HepG2 (cell line): ENCODE results near the gene MTCP1. TPM values are rescaled to one million over a fixed set of nuclear protein-coding genes. Genes with fewer than 3 reads are reported as not detected.

Experiments
- ATAC-seq: fragments of 200-7000 bp; cut with Tn5 transposase; 3 replicates; pipeline ENCODE4 v1.9.1; 2020; ENCODE audit warnings: mild to moderate bottlenecking, moderate library complexity
- BruUV-seq: library from RNA; stranded (reverse); fragments of 400-500 nt; replicated peaks from 2 replicates; lab custom pipeline; 2021; lab: Mats Ljungman, UMichigan
- CTCF ChIA-PET: fragments of 300-600 bp; formaldehyde crosslinking; extraction: SDS; loops from one replicate; lab custom pipeline; 2021; ENCODE audit warnings: low total read pairs, inconsistent platforms, low intra/inter-chr PET ratio; lab: Yijun Ruan, JAX
- POLR2A ChIA-PET: fragments of 350-600 bp; sonication (Branson Sonifier 250); formaldehyde crosslinking; loops from one replicate; lab custom pipeline; 2020; ENCODE audit warnings: antibody characterized with exemption, inconsistent platforms; lab: Yijun Ruan, JAX
- DNase-seq: peaks from one replicate; pipeline ENCODE4 v3.0.0-alpha.2; 2015; ENCODE audit warnings: low spot score
- FAIRE-seq: peaks from 3 replicates; lab custom pipeline; 2011; peaks lifted over from hg19 to GRCh38; lab: Jason Lieb, UNC
- H2AFZ ChIP-seq: one replicate; pipeline ENCODE4 v1.6.1; 2011; ENCODE audit warnings: low read length, inconsistent platforms
- H3K27ac ChIP-seq: fragments of 300-600 bp; 3 replicates; pipeline ENCODE4 v1.8.0; 2011; ENCODE audit warnings: mixed run types, mild to moderate bottlenecking, mixed read lengths, low read length, inconsistent platforms; ENCODE audit not compliant: insufficient read depth; ENCODE audit errors: extremely low read length
- H3K27me3 ChIP-seq, 2 experiments: fragments of 200-600 bp in 1 of 2; 2 replicates in 1 of 2; 3 replicates in 1 of 2; pipeline versions ENCODE4 v1.6.0 to v1.8.0; 2011; ENCODE audit warnings: low read length in 2 of 2, mild to moderate bottlenecking in 2 of 2, moderate library complexity in 2 of 2, inconsistent platforms in 1 of 2; ENCODE audit not compliant: insufficient read depth in 2 of 2, control insufficient read depth in 1 of 2
- H3K36me3 ChIP-seq, 2 experiments: fragments of 200-600 bp in 1 of 2; replicated peaks in 1 of 2; 2 replicates in 1 of 2; 3 replicates in 1 of 2; pipeline versions ENCODE4 v1.5.1 to v1.8.0; 2011; ENCODE audit warnings: low read length in 2 of 2, inconsistent platforms in 1 of 2; ENCODE audit not compliant: insufficient read depth in 2 of 2, control insufficient read depth in 1 of 2
- H3K4me1 ChIP-seq: 2 replicates; pipeline ENCODE4 v1.5.1; 2012; ENCODE audit warnings: low read length, inconsistent platforms; ENCODE audit not compliant: insufficient read depth
- H3K4me2 ChIP-seq: 2 replicates; pipeline ENCODE4 v1.6.0; 2011; ENCODE audit warnings: low read depth, low read length, inconsistent platforms
- H3K4me3 ChIP-seq, 3 experiments: fragments of 200-600 bp in 1 of 3; sonication (generic), shearing (Covaris generic) in 1 of 3; replicated peaks in 1 of 3; 2 replicates each; pipeline ENCODE4 v1.5.1; 2011 to 2016; ENCODE audit warnings: low read length in 3 of 3, inconsistent platforms in 2 of 3, low read depth in 2 of 3, mild to moderate bottlenecking in 2 of 3, control low read depth in 1 of 3, mixed read lengths in 1 of 3; ENCODE audit not compliant: insufficient read depth in 1 of 3
- H3K79me2 ChIP-seq: one replicate; pipeline ENCODE4 v1.6.1; 2011; ENCODE audit warnings: low read length, inconsistent platforms; ENCODE audit not compliant: insufficient read depth
- H3K9ac ChIP-seq: 2 replicates; pipeline ENCODE4 v1.6.0; 2011; ENCODE audit warnings: mild to moderate bottlenecking, low read depth, low read length, inconsistent platforms; ENCODE audit not compliant: insufficient read depth
- H3K9me3 ChIP-seq: 2 replicates; pipeline ENCODE4 v1.5.1; 2012; ENCODE audit warnings: mild to moderate bottlenecking, low read length
- H4K20me1 ChIP-seq: 2 replicates; pipeline ENCODE4 v1.6.0; 2011; ENCODE audit warnings: inconsistent platforms, mild to moderate bottlenecking, low read length, moderate library complexity; ENCODE audit not compliant: insufficient read depth
- CBX1 ChIP-seq: IDR thresholded peaks from one replicate; pipeline ENCODE4 v1.6.1; 2016; ENCODE audit warnings: antibody characterized with exemption, low read depth
- GATAD2A ChIP-seq: IDR thresholded peaks from 2 replicates; pipeline ENCODE4 v1.6.1; 2016
- GLI4 ChIP-seq: sonication (generic); formaldehyde crosslinking; IDR thresholded peaks from 2 replicates; pipeline ENCODE4 v1.5.1; 2020; ENCODE audit warnings: missing genetic modification reagents, mild to moderate bottlenecking, moderate library complexity, borderline replicate concordance
- NCOA5 ChIP-seq: sonication (generic); formaldehyde crosslinking; IDR thresholded peaks from 2 replicates; pipeline ENCODE4 v1.4.0; 2020; ENCODE audit warnings: missing genetic modification reagents
- POGZ ChIP-seq: sonication (generic); formaldehyde crosslinking; IDR thresholded peaks from 2 replicates; pipeline ENCODE4 v1.4.0; 2020; ENCODE audit warnings: mild to moderate bottlenecking, missing genetic modification reagents
- RBM22 ChIP-seq: fragments of 200-400 bp; formaldehyde crosslinking; optimal IDR thresholded peaks from 2 replicates; pipeline ENCODE3; 2017; ENCODE audit warnings: mild to moderate bottlenecking, low read length, moderate library complexity
- SALL2 ChIP-seq: sonication (generic); formaldehyde crosslinking; IDR thresholded peaks from 2 replicates; pipeline ENCODE4 v1.8.1; 2023; ENCODE audit warnings: mild to moderate bottlenecking, missing genetic modification reagents, inconsistent platforms
- TGIF2 ChIP-seq: IDR thresholded peaks from 2 replicates; pipeline ENCODE4 v1.6.1; 2016; ENCODE audit warnings: control low read depth, missing compliant biosample characterization
- THYN1 ChIP-seq: sonication (generic); formaldehyde crosslinking; IDR thresholded peaks from 2 replicates; pipeline ENCODE4 v1.8.1; 2023; ENCODE audit warnings: low read depth, mild to moderate bottlenecking, moderate library complexity, missing genetic modification reagents, borderline replicate concordance
- TSC22D2 ChIP-seq: sonication (generic); formaldehyde crosslinking; IDR thresholded peaks from 2 replicates; pipeline ENCODE4 v1.5.1; 2020; ENCODE audit warnings: missing genetic modification reagents, mild to moderate bottlenecking, borderline replicate concordance
- ZNF547 ChIP-seq: sonication (generic); formaldehyde crosslinking; IDR thresholded peaks from 2 replicates; pipeline ENCODE4 v1.5.1; 2020; ENCODE audit warnings: mild to moderate bottlenecking, missing genetic modification reagents
- ZNF713 ChIP-seq: sonication (generic); formaldehyde crosslinking; IDR thresholded peaks from 2 replicates; pipeline ENCODE4 v1.4.0; 2020; ENCODE audit warnings: mild to moderate bottlenecking, missing genetic modification reagents
- ZNF746 ChIP-seq: sonication (generic); formaldehyde crosslinking; IDR thresholded peaks from 2 replicates; pipeline ENCODE4 v1.8.0; 2022; ENCODE audit warnings: mild to moderate bottlenecking, missing genetic modification reagents
- WGBS: methylation state at CpG from one replicate; pipeline ENCODE4 v1.1.6; 2017; ENCODE audit warnings: low lambda C conversion rate; 5-methylcytosine and 5-hydroxymethylcytosine counted together
- in situ Hi-C: cut with HindIII; loops from 2 replicates; pipeline ENCODE4 v1.10.0; 2017; ENCODE audit warnings: low pct_unique_long_range_greater_than_20kb; ENCODE audit not compliant: extremely low pct_ligation_motif_present
- intact Hi-C: fragments of 100-400 bp; cut with micrococcal nuclease; formaldehyde crosslinking; loops from one replicate; pipeline ENCODE4 v1.10.0; 2022; ENCODE audit not compliant: unreplicated experiment
- polyA plus RNA-seq, 8 experiments: library from polyadenylated mRNA; depleted of rRNA in 3 of 8; stranded (reverse) in 7 of 8; unstranded in 1 of 8; fragments of >200 nt; fragmentation: Illumina TruSeq in 4 of 8; extraction: Trizol in 4 of 8; gene quantifications; 2 replicates each; pipeline versions ENCODE4 v1.2.1 to v1.2.3, GENCODE V29; 2011 to 2016; ENCODE audit warnings: low read depth in 4 of 8, missing spikeins in 1 of 8, mixed read lengths in 1 of 8; ENCODE audit not compliant: insufficient read depth in 1 of 8
- total RNA-seq, 5 experiments: library from RNA; depleted of rRNA; stranded (reverse); fragments of >200 nt; fragmentation: Illumina TruSeq; extraction: Trizol; gene quantifications; 2 replicates each; pipeline ENCODE4 v1.2.3, GENCODE V29; 2016; ENCODE audit warnings: low read depth in 1 of 5
- TF ChIP-seq, protein P1 (sequence below): sonication (generic); formaldehyde crosslinking; IDR thresholded peaks from 2 replicates; pipeline ENCODE4 v1.4.0; 2020; ENCODE audit warnings: missing genetic modification reagents, borderline replicate concordance
- TF ChIP-seq, protein P2 (sequence below): sonication (generic); formaldehyde crosslinking; IDR thresholded peaks from 2 replicates; pipeline ENCODE4 v1.5.0; 2020; ENCODE audit warnings: mild to moderate bottlenecking, missing genetic modification reagents, moderate library complexity

The MTCP1 gene
- total and polyA plus RNA-seq, 2 of the 13 experiments (the other 11 are each of a cell fraction or from before 2014, with no cell fraction given), result 5.1 to 18.9 TPM

DNA sequence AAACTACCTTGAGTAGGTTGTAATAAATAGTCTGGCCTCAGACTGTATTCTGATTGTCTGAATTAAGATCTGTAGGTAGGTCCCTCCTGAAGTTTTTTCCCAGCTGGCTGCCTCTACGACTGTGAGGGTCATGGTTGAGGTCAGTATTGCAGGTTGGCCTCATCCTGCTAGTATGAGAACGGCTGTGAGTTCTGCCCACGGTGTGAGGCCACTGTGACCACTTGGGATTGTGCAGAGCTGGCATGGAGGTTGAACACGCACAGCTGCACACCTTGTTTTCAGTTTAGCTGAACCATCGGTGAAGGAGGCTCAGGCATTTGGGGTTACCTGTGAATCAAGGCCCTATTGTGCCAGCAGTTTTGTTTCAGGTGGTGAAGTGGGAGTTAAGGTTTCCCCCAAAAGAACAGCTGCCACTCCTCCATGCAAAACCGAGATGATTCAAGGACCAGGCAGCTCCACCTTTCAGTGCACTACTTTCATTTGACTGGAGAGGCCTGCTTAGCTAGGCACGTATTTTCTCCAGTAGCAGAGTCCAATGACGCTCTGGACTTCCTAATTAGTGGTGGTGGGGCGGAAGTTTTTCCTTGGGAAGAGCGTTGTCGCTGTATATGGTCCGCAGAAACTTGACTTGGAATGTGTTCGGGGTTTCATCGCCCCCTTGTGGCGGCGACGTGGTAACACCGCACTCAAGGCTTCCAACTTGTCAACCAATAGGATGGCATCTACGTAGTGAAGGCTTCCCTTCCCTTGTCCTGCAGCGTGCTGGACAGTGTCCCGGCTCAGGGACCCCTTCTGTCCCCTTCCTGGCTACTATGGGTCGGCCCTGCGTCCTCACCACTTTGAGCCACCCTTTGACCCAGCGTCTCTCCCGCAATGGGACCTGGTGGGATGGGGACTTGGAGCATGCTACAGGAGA is 13.8 kb downstream of the MTCP1 start:
- 71% methylated on average over 1 of the region's 25 CpGs for WGBS
- peak; percentile 96 for FAIRE-seq
- peak overlapping the region; percentile 23 for H2AFZ ChIP-seq
- TF ChIP-seq ZNF746 (CRISPR knock-in tag) (no peak), GATAD2A (0 out of 2 replicates have a peak, but pooled peaks have one; percentile 13), SALL2 (CRISPR knock-in tag) (no peak), POGZ (CRISPR knock-in tag) (peak; percentile 34; the same call in 1 of the 2 replicates), RBM22 (peak; percentile 23), NCOA5 (no peak), TSC22D2 (CRISPR knock-in tag) (0 out of 2 replicates have a peak, but pooled peaks have one; percentile 24), ZNF713 (CRISPR knock-in tag) (no peak), GLI4 (CRISPR knock-in tag) (no peak), TGIF2 (CRISPR knock-in tag) (no peak), ZNF547 (CRISPR knock-in tag) (no peak), THYN1 (CRISPR knock-in tag) (no peak), CBX1 (no peak)
- TF ChIP-seq, protein P1, sequence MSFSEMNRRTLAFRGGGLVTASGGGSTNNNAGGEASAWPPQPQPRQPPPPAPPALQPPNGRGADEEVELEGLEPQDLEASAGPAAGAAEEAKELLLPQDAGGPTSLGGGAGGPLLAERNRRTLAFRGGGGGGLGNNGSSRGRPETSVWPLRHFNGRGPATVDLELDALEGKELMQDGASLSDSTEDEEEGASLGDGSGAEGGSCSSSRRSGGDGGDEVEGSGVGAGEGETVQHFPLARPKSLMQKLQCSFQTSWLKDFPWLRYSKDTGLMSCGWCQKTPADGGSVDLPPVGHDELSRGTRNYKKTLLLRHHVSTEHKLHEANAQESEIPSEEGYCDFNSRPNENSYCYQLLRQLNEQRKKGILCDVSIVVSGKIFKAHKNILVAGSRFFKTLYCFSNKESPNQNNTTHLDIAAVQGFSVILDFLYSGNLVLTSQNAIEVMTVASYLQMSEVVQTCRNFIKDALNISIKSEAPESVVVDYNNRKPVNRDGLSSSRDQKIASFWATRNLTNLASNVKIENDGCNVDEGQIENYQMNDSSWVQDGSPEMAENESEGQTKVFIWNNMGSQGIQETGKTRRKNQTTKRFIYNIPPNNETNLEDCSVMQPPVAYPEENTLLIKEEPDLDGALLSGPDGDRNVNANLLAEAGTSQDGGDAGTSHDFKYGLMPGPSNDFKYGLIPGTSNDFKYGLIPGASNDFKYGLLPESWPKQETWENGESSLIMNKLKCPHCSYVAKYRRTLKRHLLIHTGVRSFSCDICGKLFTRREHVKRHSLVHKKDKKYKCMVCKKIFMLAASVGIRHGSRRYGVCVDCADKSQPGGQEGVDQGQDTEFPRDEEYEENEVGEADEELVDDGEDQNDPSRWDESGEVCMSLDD (CRISPR knock-in tag), result no peak
- TF ChIP-seq, protein P2, sequence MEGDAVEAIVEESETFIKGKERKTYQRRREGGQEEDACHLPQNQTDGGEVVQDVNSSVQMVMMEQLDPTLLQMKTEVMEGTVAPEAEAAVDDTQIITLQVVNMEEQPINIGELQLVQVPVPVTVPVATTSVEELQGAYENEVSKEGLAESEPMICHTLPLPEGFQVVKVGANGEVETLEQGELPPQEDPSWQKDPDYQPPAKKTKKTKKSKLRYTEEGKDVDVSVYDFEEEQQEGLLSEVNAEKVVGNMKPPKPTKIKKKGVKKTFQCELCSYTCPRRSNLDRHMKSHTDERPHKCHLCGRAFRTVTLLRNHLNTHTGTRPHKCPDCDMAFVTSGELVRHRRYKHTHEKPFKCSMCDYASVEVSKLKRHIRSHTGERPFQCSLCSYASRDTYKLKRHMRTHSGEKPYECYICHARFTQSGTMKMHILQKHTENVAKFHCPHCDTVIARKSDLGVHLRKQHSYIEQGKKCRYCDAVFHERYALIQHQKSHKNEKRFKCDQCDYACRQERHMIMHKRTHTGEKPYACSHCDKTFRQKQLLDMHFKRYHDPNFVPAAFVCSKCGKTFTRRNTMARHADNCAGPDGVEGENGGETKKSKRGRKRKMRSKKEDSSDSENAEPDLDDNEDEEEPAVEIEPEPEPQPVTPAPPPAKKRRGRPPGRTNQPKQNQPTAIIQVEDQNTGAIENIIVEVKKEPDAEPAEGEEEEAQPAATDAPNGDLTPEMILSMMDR (CRISPR knock-in tag), result peak; percentile 85

More for the DNA sequence above, 13.8 kb downstream of the MTCP1 start:
- ChIA-PET CTCF (interaction anchor here (0.7 to 2.6 kb wide), 3 partner anchors 70 to 139 kb away, joined by 3 to 21 read pairs (median 4); no protein-coding TSS in a partner anchor), POLR2A (no interaction called here)
- no TSS peak for BruUV-seq
- no peaks in the 10 kb centered on the region for H3K9me3 ChIP-seq
- DNase-seq (peak; percentile 43), ATAC-seq (peak; percentile 96)
- H3K79me2 ChIP-seq, result no peaks in the 10 kb centered on the region
- no peaks in the 10 kb centered on the region for H3K27me3 ChIP-seq
- in situ Hi-C loops (loop anchor here (10.0 kb wide), 1 partner anchor 72 kb away; no protein-coding TSS in a partner anchor), intact Hi-C loops (loop anchor here (1.0 to 2.0 kb wide), 2 partner anchors 68 to 76 kb away; no protein-coding TSS in a partner anchor)
- peak overlapping the region in 1 of 3 experiments; percentile 41; a peak in 1 of 6 replicates for H3K4me3 ChIP-seq
- H4K20me1 ChIP-seq, result no peaks in the 10 kb centered on the region
- peaks cover 0 to 2% of the 10 kb centered on the region in 2 experiments; a peak in 3 of 5 replicates for H3K36me3 ChIP-seq
- no peak overlapping the region for H3K9ac ChIP-seq
- peak overlapping the region; percentile 70 for H3K4me2 ChIP-seq
- peaks cover 12% of the 10 kb centered on the region for H3K4me1 ChIP-seq
- H3K27ac ChIP-seq, result no peak overlapping the region
